NOMO-1 treated with dmso at 0.1 percent for 144 hours (cell line): Measurements from ENCODE around the gene PACS2.
"Not testable (repeated sequence)": the region's sequence is repeated elsewhere in the genome, so short reads cannot be mapped to it uniquely, and the experiment has no call there.

ENCODE experiments used
- DNase-seq: peaks from one replicate; lab custom pipeline; 2025; ENCODE audit not compliant: unreplicated experiment; lab: John Stamatoyannopoulos, UW

Gene PACS2

GRCh38 chr14:105329411-105330150, 15.0 kb downstream of the PACS2 start:
- no peak for DNase-seq

- DNase-seq, result no peak
These were observed 15.9 kb downstream of the PACS2 start for GRCh38 chr14:105330491-105330895.

- no peak for DNase-seq
These were observed 17.2 kb downstream of the PACS2 start for GRCh38 chr14:105331575-105332349.

- DNase-seq, result no peak
These were observed 17.9 kb downstream of the PACS2 start for GRCh38 chr14:105332350-105332874.

GRCh38 chr14:105333020-105333490, 18.5 kb downstream of the PACS2 start:
- no peak for DNase-seq

- no peak for DNase-seq
These were observed 19.2 kb downstream of the PACS2 start for GRCh38 chr14:105333613-105334364.

GRCh38 chr14:105334383-105335230, 20.1 kb downstream of the PACS2 start:
- no peak for DNase-seq

- not testable (repeated sequence) for DNase-seq
These were observed 20.6 kb downstream of the PACS2 start for GRCh38 chr14:105335231-105335542.

GRCh38 chr14:105335735-105336476, 21.4 kb downstream of the PACS2 start:
- DNase-seq, result no peak

GRCh38 chr14:105336477-105337287, 22.1 kb downstream of the PACS2 start:
- no peak for DNase-seq

GRCh38 chr14:105337433-105337832, 22.9 kb downstream of the PACS2 start:
- no peak for DNase-seq

GRCh38 chr14:105337966-105338741, 23.6 kb downstream of the PACS2 start:
- no peak for DNase-seq

- DNase-seq, result no peak
These were observed 26.5 kb downstream of the PACS2 start for GRCh38 chr14:105340821-105341733.

GRCh38 chr14:105343194-105343593, 28.6 kb downstream of the PACS2 start:
- DNase-seq, result no peak

GRCh38 chr14:105346200-105346533, 31.6 kb downstream of the PACS2 start:
- DNase-seq, result no peak

GRCh38 chr14:105346876-105347586, 32.5 kb downstream of the PACS2 start:
- no peak for DNase-seq

GRCh38 chr14:105347587-105347968, 33.0 kb downstream of the PACS2 start:
- no peak for DNase-seq
